GM20431 (cell line): Measurements from ENCODE around the gene LRRC1.

Source experiments
- in situ Hi-C: fragments of 300-500 bp; cut with MseI, MboI; formaldehyde crosslinking; loops from one replicate; pipeline ENCODE4 v1.15.0; 2020; ENCODE audit warnings: low sequenced_read_pairs; ENCODE audit not compliant: unreplicated experiment

LRRC1 gene

GRCh38 chr6:53837865-53838769, 43.3 kb downstream of the LRRC1 start:
- in situ Hi-C loops, result no loop called here

- in situ Hi-C loops, result no loop called here
Observed at GRCh38 chr6:53840027-53840426, 45.2 kb downstream of the LRRC1 start.

GRCh38 chr6:53845280-53846195, 50.7 kb downstream of the LRRC1 start:
- in situ Hi-C loops, result no loop called here

GRCh38 chr6:53846250-53846649, 51.4 kb downstream of the LRRC1 start:
- in situ Hi-C loops, result no loop called here

- in situ Hi-C loops, result no loop called here
Observed at GRCh38 chr6:53847796-53848314, 53.0 kb downstream of the LRRC1 start.

GRCh38 chr6:53850527-53850926, 55.7 kb downstream of the LRRC1 start:
- in situ Hi-C loops, result no loop called here

GRCh38 chr6:53851561-53851960, 56.8 kb downstream of the LRRC1 start:
- in situ Hi-C loops, result no loop called here

GRCh38 chr6:53852805-53853204, 58.0 kb downstream of the LRRC1 start:
- in situ Hi-C loops, result no loop called here

GRCh38 chr6:53854843-53855567, 60.2 kb downstream of the LRRC1 start:
- in situ Hi-C loops, result no loop called here

GRCh38 chr6:53855940-53856339, 61.1 kb downstream of the LRRC1 start:
- in situ Hi-C loops, result no loop called here

- in situ Hi-C loops, result no loop called here
Observed at GRCh38 chr6:53857318-53858094, 62.7 kb downstream of the LRRC1 start.

- in situ Hi-C loops, result no loop called here
Observed at GRCh38 chr6:53858196-53858595, 63.4 kb downstream of the LRRC1 start.

GRCh38 chr6:53858913-53859312, 64.1 kb downstream of the LRRC1 start:
- in situ Hi-C loops, result no loop called here

GRCh38 chr6:53860511-53860910, 65.7 kb downstream of the LRRC1 start:
- in situ Hi-C loops, result no loop called here

GRCh38 chr6:53861518-53861917, 66.7 kb downstream of the LRRC1 start:
- in situ Hi-C loops, result no loop called here

GRCh38 chr6:53862662-53863462, 68.1 kb downstream of the LRRC1 start:
- in situ Hi-C loops, result no loop called here

GRCh38 chr6:53864781-53865180, 70.0 kb downstream of the LRRC1 start:
- in situ Hi-C loops, result no loop called here

GRCh38 chr6:53866226-53866625, 71.4 kb downstream of the LRRC1 start:
- in situ Hi-C loops, result no loop called here

GRCh38 chr6:53868626-53869025, 73.8 kb downstream of the LRRC1 start:
- in situ Hi-C loops, result no loop called here
